Activated CD8-positive, alpha-beta memory T cell treated with anti-CD3 and anti-CD28 coated beads for 1 hour (primary cell): Measurements from ENCODE around the gene COL4A3.

Experiments used
- DNase-seq, 2 donors: peaks; one replicate each; pipeline ENCODE4 v3.0.0-alpha.2; 2020; ENCODE audit warnings: low read depth in 1 of 2; ENCODE audit errors: extremely low read depth in 1 of 2

The COL4A3 gene

GRCh38 chr2:227285741-227286236 lies 121.4 kb downstream of the COL4A3 start:
- no peak for DNase-seq

GRCh38 chr2:227287771-227288170 lies 123.3 kb downstream of the COL4A3 start:
- no peak for DNase-seq

GRCh38 chr2:227292314-227292713 lies 127.9 kb downstream of the COL4A3 start:
- DNase-seq: no peak

GRCh38 chr2:227293531-227293930 lies 129.1 kb downstream of the COL4A3 start:
- no peak for DNase-seq

- no peak for DNase-seq
These were observed 131.4 kb downstream of the COL4A3 start for GRCh38 chr2:227295806-227296205.

GRCh38 chr2:227296671-227297405 lies 132.4 kb downstream of the COL4A3 start:
- DNase-seq: no peak

GRCh38 chr2:227301523-227301922 lies 137.1 kb downstream of the COL4A3 start:
- DNase-seq: no peak

GRCh38 chr2:227308784-227309183 lies 144.4 kb downstream of the COL4A3 start:
- DNase-seq: no peak

- DNase-seq: no peak
These were observed 146.3 kb downstream of the COL4A3 start for GRCh38 chr2:227310756-227311110.

GRCh38 chr2:227311861-227312506 lies 147.6 kb downstream of the COL4A3 start:
- no peak for DNase-seq

GRCh38 chr2:227312579-227312978 lies 148.2 kb downstream of the COL4A3 start:
- no peak for DNase-seq

GRCh38 chr2:227313310-227313709 lies 148.9 kb downstream of the COL4A3 start:
- DNase-seq: no peak

- no peak for DNase-seq
These were observed 153.4 kb downstream of the COL4A3 start for GRCh38 chr2:227317834-227318233.

- no peak for DNase-seq
These were observed 156.1 kb downstream of the COL4A3 start for GRCh38 chr2:227320305-227321094.

- no peak for DNase-seq
These were observed 158.2 kb downstream of the COL4A3 start for GRCh38 chr2:227322530-227323205.

GRCh38 chr2:227323818-227324217 lies 159.4 kb downstream of the COL4A3 start:
- DNase-seq: no peak

- no peak for DNase-seq
These were observed 160.2 kb downstream of the COL4A3 start for GRCh38 chr2:227324642-227324994.

- peak; percentile 78 to 88 for DNase-seq
These were observed 160.8 kb downstream of the COL4A3 start, which contains the start of gene MFF for GRCh38 chr2:227324995-227325838. TSS of gene MFF (plus strand) at chr2:227325251. CDS start at chr2:227330666, 5,415 bp downstream.

GRCh38 chr2:227325839-227326195 lies 161.4 kb downstream of the COL4A3 start:
- DNase-seq: no peak

GRCh38 chr2:227326783-227327182 lies 162.4 kb downstream of the COL4A3 start:
- DNase-seq: no peak
